GM21717 (cell line): ENCODE results near the gene CCDC63.

ENCODE experiments used
- ATAC-seq: cut with Tn5 transposase; IDR thresholded peaks from one replicate; pipeline ENCODE4 v1.9.1; 2021; ENCODE audit warnings: mild to moderate bottlenecking, moderate library complexity; ENCODE audit not compliant: unreplicated experiment

CCDC63 gene

DNA sequence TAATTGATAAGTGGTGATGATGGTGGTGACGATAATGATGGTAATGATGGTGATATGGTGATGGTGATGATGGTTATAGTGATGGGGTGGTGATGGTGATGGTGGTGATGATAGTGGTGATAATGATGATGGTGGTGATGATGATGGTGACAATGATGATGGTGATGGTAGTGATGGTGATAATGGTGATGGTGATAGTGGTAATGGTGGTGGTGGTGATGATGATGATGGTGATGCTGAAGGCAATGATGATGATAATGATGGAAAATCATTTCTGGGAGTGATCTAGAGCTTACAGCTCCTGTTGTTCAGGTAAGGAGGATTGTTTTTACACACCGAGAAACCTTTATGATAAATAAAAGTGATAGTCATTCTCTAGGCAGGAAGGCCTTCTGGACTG, 33.9 kb downstream of the CCDC63 start:
- ATAC-seq = no peak

DNA sequence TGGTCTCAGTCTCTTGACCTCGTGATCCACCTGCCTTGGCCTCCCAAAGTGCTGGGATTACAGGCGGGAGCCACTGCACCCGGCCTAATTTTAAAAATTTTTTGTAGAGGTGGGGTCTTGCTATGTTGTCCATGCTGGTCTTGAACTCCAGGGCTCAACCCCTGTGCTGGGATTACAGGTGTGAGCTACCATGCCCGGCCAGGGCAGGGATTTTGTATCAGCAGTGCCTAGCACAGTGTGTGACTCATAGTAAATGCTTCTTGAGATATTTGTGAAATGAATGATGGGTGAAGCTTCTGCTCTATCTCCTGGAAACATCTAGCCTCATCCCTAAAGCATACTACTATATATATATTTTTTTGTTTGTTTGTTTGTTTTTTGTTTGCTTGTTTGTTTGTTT, 36.5 kb downstream of the CCDC63 start:
- ATAC-seq = no peak

DNA sequence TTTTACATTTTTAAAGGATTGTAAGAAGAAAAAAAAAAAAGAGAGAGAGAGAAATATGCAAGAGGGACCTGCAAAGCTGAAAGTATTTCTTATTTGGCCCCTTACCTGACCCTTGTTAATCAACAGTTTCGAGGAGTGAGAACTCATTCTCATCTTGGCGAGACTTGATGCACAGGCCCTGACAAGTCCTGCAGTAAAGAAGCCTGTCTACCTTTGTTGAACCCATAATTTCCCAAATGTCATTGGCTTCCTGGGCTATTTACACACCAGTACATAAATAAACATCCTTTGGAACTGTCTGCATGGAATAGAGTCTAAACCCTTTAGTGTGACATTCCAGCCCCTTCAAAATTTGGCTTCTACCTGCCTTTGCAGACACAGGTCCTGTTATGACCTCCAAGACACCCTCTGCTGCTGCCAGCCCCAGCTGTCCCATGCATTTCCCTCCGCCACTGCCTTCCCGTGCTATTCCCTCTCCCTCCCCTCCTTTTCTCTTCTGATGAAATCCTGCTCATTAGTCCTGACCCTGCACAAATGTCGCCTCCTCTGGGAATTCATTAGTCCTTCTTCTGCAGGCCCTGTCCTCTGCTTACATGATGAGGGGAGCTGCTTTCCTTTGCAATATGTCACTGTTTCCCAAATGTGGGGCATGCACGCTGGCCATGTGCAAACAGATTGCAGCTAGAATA, 38.5 kb downstream of the CCDC63 start:
- ATAC-seq = no peak

DNA sequence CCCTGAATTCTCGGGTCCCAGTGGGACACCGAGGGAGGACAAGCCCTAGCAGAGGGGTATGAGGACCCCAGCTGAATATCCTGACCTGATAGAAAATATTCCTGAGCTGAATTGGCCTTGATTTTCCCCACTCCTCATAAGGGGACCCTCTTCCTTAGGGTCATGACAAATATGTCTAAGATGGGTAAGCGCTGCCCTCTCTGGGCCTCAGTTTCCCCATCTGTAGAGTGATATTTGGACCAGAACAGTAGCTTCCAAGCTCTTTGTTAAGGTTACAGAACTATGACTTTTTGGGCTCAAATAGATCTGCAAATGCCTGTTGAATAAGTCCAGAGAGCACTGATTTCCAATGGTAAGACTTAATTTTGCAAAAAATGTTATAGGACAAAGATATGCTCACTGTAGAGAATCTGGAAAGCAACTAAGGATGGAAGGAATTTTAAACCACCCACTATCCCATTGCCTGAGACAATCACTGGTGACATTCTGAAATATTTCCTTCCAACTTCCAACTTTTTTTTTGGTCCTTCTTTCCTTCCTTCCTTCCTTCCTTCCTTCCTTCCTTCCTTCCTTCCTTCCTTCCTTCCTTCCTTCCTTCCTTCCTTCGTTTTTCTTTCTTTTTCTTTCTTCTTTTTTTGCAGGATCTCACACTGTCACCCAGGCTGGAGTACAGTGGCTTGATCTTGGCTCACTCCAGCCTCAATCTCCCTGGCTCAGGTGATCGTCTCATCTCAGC, 41.6 kb downstream of the CCDC63 start:
- no peak for ATAC-seq

DNA sequence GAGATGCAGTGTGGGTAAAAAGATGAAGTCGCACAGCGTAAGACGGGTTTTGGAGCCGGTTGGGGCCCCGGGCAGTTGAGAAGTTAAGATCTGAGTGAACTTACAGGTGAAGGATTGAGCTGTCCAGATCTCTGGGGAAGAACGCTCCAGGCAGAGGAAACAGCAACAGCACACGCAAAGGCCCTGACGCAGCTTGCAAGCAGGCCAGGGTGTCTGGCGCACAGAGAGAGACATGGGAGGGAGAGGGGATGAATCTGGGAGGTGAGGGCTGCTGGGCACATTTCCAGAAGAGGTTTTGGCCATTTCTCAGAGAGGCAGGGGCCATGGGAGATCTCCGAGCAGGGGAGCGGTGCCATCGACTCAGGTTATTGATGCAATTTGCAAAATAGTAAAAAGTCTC, 42.6 kb downstream of the CCDC63 start:
- ATAC-seq = no peak

DNA sequence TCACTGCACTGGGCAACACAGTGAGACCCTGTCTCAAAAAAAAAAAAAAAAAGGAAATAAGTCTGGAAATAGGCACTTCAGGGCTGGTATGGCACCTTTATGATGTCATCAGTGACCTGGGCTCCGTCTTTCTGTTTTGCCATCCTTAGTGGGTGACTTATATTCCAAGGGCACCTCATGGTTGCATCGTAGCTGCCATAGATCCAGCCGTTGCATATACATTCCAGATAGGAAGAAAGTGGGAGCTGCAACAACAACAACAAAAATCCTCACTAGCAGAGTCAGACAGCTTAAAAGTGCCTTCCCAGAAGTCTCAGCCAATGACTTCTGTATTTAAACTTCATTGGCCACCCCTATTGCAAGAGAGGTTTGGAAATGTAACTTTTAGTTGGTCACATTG, 47.2 kb downstream of the CCDC63 start:
- no peak for ATAC-seq

DNA sequence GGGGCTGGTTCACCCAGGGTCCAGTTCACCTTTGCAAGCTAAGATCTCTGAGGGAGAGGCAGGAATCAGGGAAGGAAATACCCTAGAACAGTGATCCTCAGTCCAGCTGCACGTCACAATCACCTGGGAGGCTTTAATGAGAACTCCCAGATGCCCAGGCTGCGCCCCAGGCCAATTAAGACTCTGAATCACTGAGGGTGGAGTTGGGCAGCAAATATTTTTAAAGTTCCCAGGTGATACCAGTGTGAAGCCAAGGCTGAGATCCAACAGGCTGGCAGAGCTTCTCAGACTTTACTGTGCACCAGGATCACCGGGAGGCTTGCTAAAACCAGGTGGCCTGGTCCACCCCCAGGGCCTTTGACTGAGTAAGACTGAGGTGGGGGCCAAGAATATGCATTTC, 49.8 kb downstream of the CCDC63 start:
- no peak for ATAC-seq

DNA sequence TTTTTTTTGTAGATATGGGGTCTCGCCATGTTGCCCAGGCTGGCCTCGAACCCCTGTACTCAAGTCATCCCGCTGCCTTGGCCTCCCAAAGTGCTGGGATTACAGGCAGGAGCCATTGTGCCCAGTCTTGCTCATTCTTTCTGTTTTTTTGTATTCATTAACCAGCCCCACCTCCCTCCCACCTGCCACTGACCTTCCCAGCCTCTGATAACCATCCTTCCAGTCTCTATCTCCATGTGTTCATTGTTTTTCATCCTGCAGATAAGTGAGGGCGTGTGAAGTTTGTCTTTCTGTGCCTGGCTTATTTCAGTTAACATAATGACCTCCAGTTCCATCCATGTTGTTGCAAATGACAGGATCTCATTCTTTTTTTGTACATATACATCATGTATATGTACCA, 54.6 kb downstream of the CCDC63 start:
- no peak for ATAC-seq

DNA sequence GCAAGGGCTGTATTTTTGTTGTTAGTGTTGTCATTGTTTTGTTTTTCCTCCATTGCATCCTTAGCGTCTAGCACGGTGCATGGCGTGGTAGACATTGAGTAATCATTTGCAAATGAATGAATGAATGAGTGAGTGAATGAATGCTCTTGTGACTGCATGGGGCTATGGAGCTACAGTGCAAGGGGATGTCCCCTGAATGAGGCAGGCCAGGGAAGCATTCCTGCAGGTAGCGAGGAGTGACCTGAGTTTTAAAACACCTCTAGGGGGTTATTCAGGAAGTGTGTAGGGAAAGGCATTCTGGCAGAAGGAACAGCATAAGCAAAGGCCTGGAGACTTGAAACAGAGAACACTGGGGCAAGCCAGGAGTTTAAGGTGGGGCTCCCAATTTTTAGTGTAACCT, 56.7 kb downstream of the CCDC63 start:
- ATAC-seq = no peak

DNA sequence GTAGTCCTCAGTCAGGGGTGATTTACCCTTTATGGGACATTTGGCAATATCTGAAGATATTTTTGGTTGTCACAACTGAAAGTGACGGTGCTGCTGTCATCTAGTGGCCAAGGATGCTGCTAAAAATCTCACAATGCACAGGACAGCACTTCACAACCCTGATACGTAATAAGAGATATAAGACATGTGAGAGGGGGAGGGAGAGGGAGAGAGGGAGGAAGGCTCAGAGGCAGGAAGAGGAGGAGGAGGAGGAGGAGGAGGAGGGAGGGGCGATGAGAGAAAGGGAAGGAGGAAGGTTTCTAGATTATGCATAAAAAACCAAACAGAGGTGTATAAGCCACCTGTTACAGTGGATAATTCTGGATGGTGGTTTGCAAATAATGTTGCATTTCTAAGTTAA, 59.3 kb downstream of the CCDC63 start:
- no peak for ATAC-seq

DNA sequence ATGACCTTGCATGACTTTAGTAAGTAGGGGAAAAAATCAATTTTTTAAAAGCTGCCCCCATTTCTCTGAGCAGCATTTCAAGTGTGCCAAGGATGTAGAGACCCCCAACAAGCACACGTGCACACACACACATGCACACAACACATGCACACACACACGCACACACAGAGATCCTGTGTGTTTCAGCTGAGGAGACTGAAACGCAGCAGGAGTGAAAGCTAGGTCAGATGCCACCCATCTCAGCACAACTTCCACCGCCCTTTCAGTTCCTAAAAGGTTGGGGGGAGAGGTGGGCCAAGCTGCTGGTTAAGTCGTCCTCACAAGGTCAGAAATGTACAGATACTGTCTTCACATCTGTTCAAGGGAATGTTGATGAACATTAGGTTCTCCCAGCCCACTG, 59.7 kb downstream of the CCDC63 start:
- no peak for ATAC-seq

DNA sequence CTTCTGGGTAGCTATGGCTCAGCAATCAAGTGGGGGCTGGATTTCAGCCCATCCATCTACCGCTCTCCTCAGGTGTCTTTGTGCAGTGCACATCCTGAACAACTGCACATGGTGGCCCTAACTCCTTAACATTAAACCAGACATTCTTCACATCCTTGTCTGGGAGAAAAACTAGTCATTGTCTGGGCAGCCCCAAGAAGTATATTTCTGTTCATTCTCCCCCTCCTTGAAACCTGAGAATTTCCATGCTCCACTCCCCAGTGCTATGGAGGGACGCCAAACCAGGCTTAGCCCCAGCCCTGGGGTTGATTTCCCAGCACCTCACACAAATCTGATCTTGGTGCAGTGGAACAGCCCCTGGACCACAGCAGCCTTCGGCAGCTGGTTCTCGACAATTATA, 60.2 kb downstream of the CCDC63 start:
- ATAC-seq = no peak

DNA sequence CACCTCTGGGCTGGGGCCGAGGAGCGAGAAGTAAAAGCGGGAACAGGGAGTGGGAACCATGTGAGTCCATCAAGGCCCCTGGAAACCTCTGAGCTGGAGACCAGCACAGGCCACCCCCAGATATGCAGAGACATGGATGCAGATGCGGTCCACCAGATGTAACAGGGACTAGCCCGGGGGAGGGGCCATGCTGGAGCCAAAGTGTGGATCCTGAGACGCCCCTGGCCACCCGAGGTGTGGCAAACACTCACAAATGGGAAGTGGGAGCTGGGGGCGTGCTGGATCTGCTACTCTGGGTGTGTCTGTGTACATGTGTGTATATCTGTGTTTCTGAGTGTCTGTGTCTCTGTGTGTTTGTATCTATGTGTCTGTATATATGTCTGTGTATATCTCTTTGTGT, 60.8 kb downstream of the CCDC63 start:
- no peak for ATAC-seq

DNA sequence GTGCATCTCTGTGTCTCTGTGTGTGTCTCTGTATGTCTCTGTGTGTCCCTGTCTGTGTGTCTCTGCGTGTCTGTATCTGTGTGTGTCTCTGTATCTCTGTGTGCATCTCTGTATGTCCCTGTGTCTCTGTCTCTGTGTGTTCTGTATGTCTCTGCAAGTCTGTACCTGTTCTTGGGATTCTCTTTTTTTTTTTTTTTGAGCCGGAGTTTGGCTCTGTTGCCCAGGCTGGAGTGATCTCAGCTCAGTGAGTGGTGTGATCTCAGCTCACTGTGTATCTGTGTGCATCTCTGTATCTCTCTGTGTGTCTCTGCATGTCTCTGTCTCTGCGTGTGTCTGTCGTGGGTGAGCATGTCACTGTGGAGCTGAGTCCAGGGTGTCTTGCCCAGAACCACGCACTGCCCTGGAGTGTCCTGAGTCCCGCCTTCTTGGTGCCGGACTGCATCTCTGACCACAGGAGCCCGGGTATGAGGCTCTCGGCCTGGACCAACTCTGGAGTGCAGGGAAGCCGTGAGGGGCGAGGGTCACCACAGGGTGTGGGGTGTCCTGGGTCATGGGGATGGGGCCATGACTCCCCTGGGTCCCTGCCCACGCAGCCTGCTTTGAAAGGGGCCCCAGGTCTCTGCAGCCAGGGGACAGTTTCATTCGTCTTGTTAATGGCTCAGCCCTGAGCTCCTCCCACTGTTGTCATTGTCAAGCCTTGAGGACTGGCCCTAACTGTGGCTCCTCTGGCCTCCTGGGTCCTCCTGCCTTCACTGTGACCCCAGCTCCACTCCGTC, 61.8 kb downstream of the CCDC63 start:
- no peak for ATAC-seq

DNA sequence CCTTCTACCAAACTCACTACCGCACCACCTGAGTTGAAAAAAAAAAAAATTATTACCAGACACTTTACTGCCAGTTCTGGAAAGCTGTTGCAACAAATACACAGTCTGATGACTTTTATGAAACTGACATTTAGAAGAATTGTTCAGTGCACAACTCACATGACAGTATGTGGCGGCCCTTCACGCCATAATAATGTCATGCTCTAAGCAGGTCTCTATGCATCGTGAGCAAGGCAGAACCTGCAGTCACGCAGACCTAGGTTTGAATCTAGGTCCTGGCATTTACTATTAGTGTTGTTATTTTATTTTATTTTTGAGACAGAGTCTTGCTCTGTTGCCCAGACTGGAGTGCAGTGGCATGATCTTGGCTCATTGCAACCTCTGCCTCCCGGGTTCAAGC, 65.5 kb downstream of the CCDC63 start:
- ATAC-seq = no peak

DNA sequence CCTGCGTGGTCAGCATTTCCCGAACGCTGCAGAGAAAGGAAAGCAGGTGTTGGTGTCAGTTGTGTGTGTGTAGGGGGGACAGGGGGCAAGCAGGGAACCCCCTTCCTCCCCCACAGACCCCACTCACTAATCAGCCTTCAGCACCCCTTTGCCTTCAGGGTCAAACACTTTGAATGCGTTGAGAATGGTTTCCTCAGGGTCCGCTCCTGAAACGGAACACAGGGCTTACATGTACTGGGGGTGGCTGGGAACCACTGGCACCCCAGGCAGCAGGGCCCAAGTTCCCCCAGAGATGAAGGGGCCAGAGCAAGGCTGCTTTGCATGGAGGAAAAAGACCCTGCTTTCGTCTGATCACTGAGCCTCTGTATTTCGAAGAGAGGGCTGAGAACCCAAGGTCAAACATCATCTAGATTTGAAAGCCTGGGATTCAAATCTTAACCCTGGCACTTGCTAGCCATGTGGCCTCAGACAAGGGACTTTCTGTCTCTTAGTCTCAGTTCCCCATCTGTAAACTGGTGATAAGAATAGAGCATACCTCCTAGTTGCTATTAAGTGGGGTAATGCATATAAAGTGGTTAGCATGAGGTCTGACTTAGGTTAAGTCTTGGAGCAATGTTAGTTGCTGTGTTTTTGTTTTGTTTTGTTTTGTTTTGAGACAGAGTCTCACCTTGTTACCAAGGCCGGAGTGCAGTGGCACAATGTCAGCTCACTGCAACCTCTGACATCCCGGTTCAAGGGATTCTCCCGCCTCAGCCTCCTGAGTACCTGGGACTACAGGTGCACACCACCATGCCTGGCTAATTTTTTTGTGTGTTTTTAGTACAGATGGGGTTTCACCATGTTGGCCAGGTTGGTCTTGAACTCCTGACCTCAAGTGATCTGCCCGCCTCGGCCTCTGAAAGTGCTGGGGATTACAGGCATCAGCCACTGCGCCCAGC, 66.6 kb downstream of the CCDC63 start:
- ATAC-seq = peak; percentile 93

DNA sequence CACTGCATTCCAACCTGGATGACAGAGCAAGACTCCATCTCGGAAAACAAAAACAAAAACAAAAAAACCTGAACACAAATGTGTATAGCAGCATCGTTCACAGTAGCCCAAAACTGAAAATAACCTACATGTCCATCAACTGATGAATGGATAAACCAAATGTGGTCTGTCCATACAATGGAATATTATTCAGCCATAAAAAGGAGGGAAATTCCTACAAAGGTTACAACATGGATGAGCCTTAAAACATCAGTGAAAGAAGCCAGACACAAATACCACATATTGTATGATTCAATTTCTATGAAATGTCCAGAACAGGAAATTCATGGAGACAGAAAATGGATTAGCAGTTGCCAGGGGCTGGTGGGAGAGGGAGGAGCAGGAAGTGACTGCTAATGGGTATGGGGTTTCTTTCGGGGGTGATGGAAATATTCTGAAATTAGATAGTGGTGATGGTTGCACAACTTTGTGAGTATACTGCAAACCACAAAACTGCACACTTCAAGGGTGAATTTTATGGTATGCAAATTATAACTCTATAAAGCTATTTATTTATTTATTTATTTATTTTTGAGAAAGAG, 69.6 kb downstream of the CCDC63 start:
- ATAC-seq = no peak

DNA sequence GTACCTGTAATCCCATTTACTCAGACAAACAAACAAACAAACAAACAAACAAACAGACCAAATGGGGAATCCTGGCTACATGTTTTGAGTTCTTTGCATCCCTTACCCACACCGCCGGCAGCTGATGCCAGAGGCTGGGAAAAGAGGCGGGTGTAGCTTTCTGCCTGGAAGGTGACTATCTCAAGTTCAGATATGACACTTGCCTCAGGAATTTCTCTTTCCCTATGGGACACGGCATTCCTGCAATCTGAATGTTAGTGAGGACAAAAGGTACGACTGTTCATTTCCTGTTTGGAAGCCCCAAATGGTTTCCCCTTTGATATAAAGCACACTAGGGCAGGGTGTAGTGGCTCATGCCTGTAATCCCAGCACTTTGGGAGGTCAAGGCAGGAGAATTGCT, 70.7 kb downstream of the CCDC63 start:
- ATAC-seq = no peak

DNA sequence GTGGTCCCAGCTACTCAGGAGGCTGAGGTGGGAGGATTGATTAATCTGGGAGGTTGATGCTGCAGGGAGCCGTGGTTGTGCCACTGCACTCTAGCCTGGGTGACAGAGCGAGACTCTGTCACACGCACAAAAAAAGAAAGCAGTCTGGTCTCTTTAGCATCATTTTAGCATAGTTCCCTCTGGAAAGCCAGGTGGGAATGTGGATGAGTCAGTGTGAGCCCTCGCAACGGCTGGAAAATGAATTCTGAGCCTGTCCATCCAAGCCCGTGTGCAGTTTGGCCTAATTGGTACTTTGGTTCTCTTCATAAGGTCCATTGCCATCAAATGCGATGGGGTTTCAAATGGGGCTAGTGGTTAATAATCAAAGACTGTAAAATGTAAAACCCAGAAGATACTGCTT, 71.2 kb downstream of the CCDC63 start:
- no peak for ATAC-seq

DNA sequence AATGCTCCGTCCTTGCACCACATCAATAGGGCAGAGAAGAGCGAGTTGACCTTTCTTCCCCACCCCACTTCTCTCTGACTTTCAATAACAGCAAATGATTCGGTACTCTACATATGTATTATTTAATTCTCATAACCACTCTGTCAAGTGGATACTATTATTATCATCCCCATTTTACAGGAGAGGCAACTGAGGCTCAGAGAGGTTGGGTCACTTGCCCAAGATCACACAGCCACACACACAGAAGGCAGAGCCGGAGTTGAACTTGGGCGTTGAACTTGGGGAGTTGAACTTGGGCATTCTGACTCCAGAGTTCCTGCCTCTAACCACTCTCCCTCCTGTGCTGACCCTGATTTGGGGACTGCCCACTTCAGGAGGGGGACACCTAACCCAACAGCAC, 72.9 kb downstream of the CCDC63 start:
- no peak for ATAC-seq
